NCI-H774 (cell line): Measurements from ENCODE around the gene METTL23.

ENCODE experiments used
- DNase-seq: peaks from one replicate; lab custom pipeline; 2025; lab: John Stamatoyannopoulos, UW

The METTL23 gene

GRCh38 chr17:76726776-76727718 lies at the start of gene METTL23:
TSS of gene METTL23 (plus strand) at chr17:76726839. CDS start at chr17:76729711, 2,872 bp downstream.
- DNase-seq = peak; percentile 78

- DNase-seq = no peak
These were observed 49.2 kb upstream of the METTL23 start for GRCh38 chr17:76677406-76677805.

- DNase-seq = no peak
These were observed 48.3 kb upstream of the METTL23 start for GRCh38 chr17:76678330-76678729.

- no peak for DNase-seq
These were observed 47.4 kb upstream of the METTL23 start for GRCh38 chr17:76679239-76679638.

- peak; percentile 61 for DNase-seq
These were observed 45.2 kb upstream of the METTL23 start for GRCh38 chr17:76681222-76682137.

- DNase-seq = no peak
These were observed 44.3 kb upstream of the METTL23 start for GRCh38 chr17:76682296-76682695.

- no peak for DNase-seq
These were observed 43.5 kb upstream of the METTL23 start for GRCh38 chr17:76683011-76683755.

- no peak for DNase-seq
These were observed 42.5 kb upstream of the METTL23 start for GRCh38 chr17:76683921-76684745.

GRCh38 chr17:76684756-76685155 lies 41.9 kb upstream of the METTL23 start:
- no peak for DNase-seq

GRCh38 chr17:76685366-76685765 lies 41.3 kb upstream of the METTL23 start:
- no peak for DNase-seq

- no peak for DNase-seq
These were observed 40.8 kb upstream of the METTL23 start for GRCh38 chr17:76685846-76686245.

GRCh38 chr17:76686538-76687297 lies 39.9 kb upstream of the METTL23 start:
- DNase-seq = no peak

GRCh38 chr17:76687298-76688164 lies 39.1 kb upstream of the METTL23 start:
- no peak for DNase-seq

GRCh38 chr17:76688165-76688622 lies 38.4 kb upstream of the METTL23 start:
- no peak for DNase-seq

- DNase-seq = no peak
These were observed 36.8 kb upstream of the METTL23 start for GRCh38 chr17:76689859-76690258.

GRCh38 chr17:76690596-76691280 lies 35.9 kb upstream of the METTL23 start:
- no peak for DNase-seq

- peak; percentile 40 for DNase-seq
These were observed 35.1 kb upstream of the METTL23 start for GRCh38 chr17:76691379-76692191.
